ENCODE results near the gene ESR1.
"Not testable (repeated sequence)": the region's sequence is repeated elsewhere in the genome, so short reads cannot be mapped to it uniquely, and the experiment has no call there.

ESR1 gene

GRCh38 chr6:151813858-151814257 is 6.4 kb downstream of the ESR1 start:
- no peak for DNase-seq (ENCODE audit: low read depth)

GRCh38 chr6:151814614-151815013 is 7.1 kb downstream of the ESR1 start:
- no peak for DNase-seq (ENCODE audit: low read depth)

GRCh38 chr6:151822252-151823111 is 15.0 kb downstream of the ESR1 start:
- DNase-seq (ENCODE audit: low read depth), result no peak

- DNase-seq (ENCODE audit: low read depth), result no peak
Measured at GRCh38 chr6:151826517-151827142, 19.1 kb downstream of the ESR1 start.

GRCh38 chr6:151832710-151833109 is 25.2 kb downstream of the ESR1 start:
- DNase-seq (ENCODE audit: low read depth), result no peak

GRCh38 chr6:151835396-151835795 is 27.9 kb downstream of the ESR1 start:
- no peak for DNase-seq (ENCODE audit: low read depth)

GRCh38 chr6:151837223-151837622 is 29.7 kb downstream of the ESR1 start:
- DNase-seq (ENCODE audit: low read depth), result no peak

GRCh38 chr6:151842816-151843215 is 35.3 kb downstream of the ESR1 start:
- DNase-seq (ENCODE audit: low read depth), result no peak

GRCh38 chr6:151847064-151847463 is 39.6 kb downstream of the ESR1 start:
- peak; percentile 41 for DNase-seq (ENCODE audit: low read depth)

- DNase-seq (ENCODE audit: low read depth), result no peak
Measured at GRCh38 chr6:151850479-151851003, 43.1 kb downstream of the ESR1 start.

GRCh38 chr6:151858294-151858693 is 50.8 kb downstream of the ESR1 start:
- DNase-seq (ENCODE audit: low read depth), result no peak

- DNase-seq (ENCODE audit: low read depth), result no peak
Measured at GRCh38 chr6:151862461-151862860, 55.0 kb downstream of the ESR1 start.

- DNase-seq (ENCODE audit: low read depth), result not testable (repeated sequence)
Measured at GRCh38 chr6:151867361-151867869, 59.9 kb downstream of the ESR1 start.

GRCh38 chr6:151869345-151869744 is 61.9 kb downstream of the ESR1 start:
- DNase-seq (ENCODE audit: low read depth), result no peak

- no peak for DNase-seq (ENCODE audit: low read depth)
Measured at GRCh38 chr6:151869787-151870186, 62.3 kb downstream of the ESR1 start.

- no peak for DNase-seq (ENCODE audit: low read depth)
Measured at GRCh38 chr6:151870375-151870774, 62.9 kb downstream of the ESR1 start.

- no peak for DNase-seq (ENCODE audit: low read depth)
Measured at GRCh38 chr6:151875524-151875923, 68.0 kb downstream of the ESR1 start.

- DNase-seq (ENCODE audit: low read depth), result no peak
Measured at GRCh38 chr6:151876122-151876521, 68.6 kb downstream of the ESR1 start.

- no peak for DNase-seq (ENCODE audit: low read depth)
Measured at GRCh38 chr6:151877458-151877857, 70.0 kb downstream of the ESR1 start.

- no peak for DNase-seq (ENCODE audit: low read depth)
Measured at GRCh38 chr6:151881231-151881630, 73.7 kb downstream of the ESR1 start.

GRCh38 chr6:151882206-151882605 is 74.7 kb downstream of the ESR1 start:
- DNase-seq (ENCODE audit: low read depth), result no peak

- no peak for DNase-seq (ENCODE audit: low read depth)
Measured at GRCh38 chr6:151885234-151885633, 77.8 kb downstream of the ESR1 start.

- no peak for DNase-seq (ENCODE audit: low read depth)
Measured at GRCh38 chr6:151891524-151891923, 84.0 kb downstream of the ESR1 start.
